BLaER1 (cell line): ENCODE measurements around the gene NCBP1.

Experiments
- H3K27ac ChIP-seq: shearing (Covaris generic); formaldehyde crosslinking; 2 replicates; pipeline ENCODE4 v1.8.1; 2022
- H3K27me3 ChIP-seq: shearing (Covaris generic); formaldehyde crosslinking; 2 replicates; pipeline ENCODE4 v1.8.1; 2022
- H3K36me3 ChIP-seq: shearing (Covaris generic); formaldehyde crosslinking; 2 replicates; pipeline ENCODE4 v1.8.1; 2022
- H3K4me1 ChIP-seq: shearing (Covaris generic); formaldehyde crosslinking; 2 replicates; pipeline ENCODE4 v1.8.1; 2022
- H3K4me2 ChIP-seq: shearing (Covaris generic); formaldehyde crosslinking; 2 replicates; pipeline ENCODE4 v1.8.1; 2022
- H3K4me3 ChIP-seq: shearing (Covaris generic); formaldehyde crosslinking; 2 replicates; pipeline ENCODE4 v1.8.1; 2022
- H3K9ac ChIP-seq: shearing (Covaris generic); formaldehyde crosslinking; 2 replicates; pipeline ENCODE4 v1.8.1; 2022
- H3K9me3 ChIP-seq: shearing (Covaris generic); formaldehyde crosslinking; 2 replicates; pipeline ENCODE4 v1.8.1; 2022
- H4K20me1 ChIP-seq: shearing (Covaris generic); formaldehyde crosslinking; 2 replicates; pipeline ENCODE4 v1.8.1; 2022
- Cebpa-rat ChIP-seq: shearing (Covaris generic); IDR thresholded peaks from 2 replicates; pipeline ENCODE4 v1.8.1; 2022

NCBP1 gene

GRCh38 chr9:97704851-97705250, 71.2 kb downstream of the NCBP1 start:
- no peaks in the 10 kb centered on the region for H3K9me3 ChIP-seq
- H3K27ac ChIP-seq, result no peak overlapping the region

GRCh38 chr9:97705354-97705950, 71.8 kb downstream of the NCBP1 start:
- no peak overlapping the region for H3K9ac ChIP-seq
- peaks cover 3% of the 10 kb centered on the region; the same call in 1 of the 2 replicates for H3K27me3 ChIP-seq
- H3K4me1 ChIP-seq, result peaks cover 11% of the 10 kb centered on the region
- no peak for TF ChIP-seq Cebpa-rat
- no peaks in the 10 kb centered on the region for H3K36me3 ChIP-seq
- no peak overlapping the region for H3K4me3 ChIP-seq
- no peaks in the 10 kb centered on the region for H4K20me1 ChIP-seq
- peak overlapping the region; percentile 33 for H3K4me2 ChIP-seq
- no peaks in the 10 kb centered on the region for H3K9me3 ChIP-seq
- H3K27ac ChIP-seq, result no peak overlapping the region

More at GRCh38 chr9:97704851-97705250, 71.2 kb downstream of the NCBP1 start:
- Histone ChIP-seq H3K9ac (no peak overlapping the region), H3K36me3 (no peaks in the 10 kb centered on the region), H3K4me3 (no peak overlapping the region), H3K27me3 (peaks cover 3% of the 10 kb centered on the region; the same call in 1 of the 2 replicates), H3K4me1 (peaks cover 11% of the 10 kb centered on the region), H4K20me1 (no peaks in the 10 kb centered on the region), H3K4me2 (peak overlapping the region; percentile 33; the same call in 1 of the 2 replicates)
- TF ChIP-seq Cebpa-rat, result no peak

GRCh38 chr9:97706246-97706645, 72.6 kb downstream of the NCBP1 start:
- Histone ChIP-seq H3K4me3 (no peak overlapping the region), H3K4me1 (peaks cover 11% of the 10 kb centered on the region), H3K4me2 (no peak overlapping the region), H3K36me3 (no peaks in the 10 kb centered on the region), H3K27ac (no peak overlapping the region), H4K20me1 (no peaks in the 10 kb centered on the region), H3K27me3 (peaks cover 3% of the 10 kb centered on the region; the same call in 1 of the 2 replicates), H3K9ac (no peak overlapping the region), H3K9me3 (no peaks in the 10 kb centered on the region)
- no peak for TF ChIP-seq Cebpa-rat

GRCh38 chr9:97710356-97711222, 77.0 kb downstream of the NCBP1 start:
- H3K36me3 ChIP-seq, result no peaks in the 10 kb centered on the region
- no peaks in the 10 kb centered on the region for H4K20me1 ChIP-seq
- H3K9me3 ChIP-seq, result no peaks in the 10 kb centered on the region
- peaks cover 10% of the 10 kb centered on the region for H3K4me1 ChIP-seq
- no peak overlapping the region for H3K4me3 ChIP-seq
- H3K27me3 ChIP-seq, result 0 out of 2 replicates have a peak, but pooled peaks cover 3% of the 10 kb centered on the region
- no peak for TF ChIP-seq Cebpa-rat
- no peak overlapping the region for H3K4me2 ChIP-seq
- no peak overlapping the region for H3K27ac ChIP-seq
- no peak overlapping the region for H3K9ac ChIP-seq

GRCh38 chr9:97711223-97711626, 77.6 kb downstream of the NCBP1 start:
- H3K4me1 ChIP-seq, result peaks cover 6% of the 10 kb centered on the region; the same call in 1 of the 2 replicates
- H3K27me3 ChIP-seq, result 0 out of 2 replicates have a peak, but pooled peaks cover 3% of the 10 kb centered on the region
- no peak overlapping the region for H3K9ac ChIP-seq

GRCh38 chr9:97714435-97714834, 80.8 kb downstream of the NCBP1 start:
- no peak for TF ChIP-seq Cebpa-rat
- no peak overlapping the region for H3K9ac ChIP-seq
- no peaks in the 10 kb centered on the region for H3K27me3 ChIP-seq
- H4K20me1 ChIP-seq, result no peaks in the 10 kb centered on the region
- no peak overlapping the region for H3K27ac ChIP-seq
- H3K4me2 ChIP-seq, result no peak overlapping the region
- peaks cover 6% of the 10 kb centered on the region; the same call in 1 of the 2 replicates for H3K4me1 ChIP-seq
- H3K36me3 ChIP-seq, result no peaks in the 10 kb centered on the region
- no peak overlapping the region for H3K4me3 ChIP-seq
- H3K9me3 ChIP-seq, result no peaks in the 10 kb centered on the region

More at GRCh38 chr9:97711223-97711626, 77.6 kb downstream of the NCBP1 start:
- Histone ChIP-seq H3K9me3 (no peaks in the 10 kb centered on the region), H3K27ac (no peak overlapping the region), H3K36me3 (no peaks in the 10 kb centered on the region), H3K4me3 (no peak overlapping the region), H4K20me1 (no peaks in the 10 kb centered on the region), H3K4me2 (no peak overlapping the region)
- no peak for TF ChIP-seq Cebpa-rat

- no peak for TF ChIP-seq Cebpa-rat
- Histone ChIP-seq H3K4me3 (no peak overlapping the region), H3K4me1 (peaks cover 6% of the 10 kb centered on the region; the same call in 1 of the 2 replicates)
These were observed 84.2 kb downstream of the NCBP1 start for GRCh38 chr9:97717866-97718265.

GRCh38 chr9:97721396-97721795, 87.8 kb downstream of the NCBP1 start:
- no peaks in the 10 kb centered on the region for H3K27me3 ChIP-seq
- no peak overlapping the region for H3K4me2 ChIP-seq
- H3K27ac ChIP-seq, result no peak overlapping the region
- no peaks in the 10 kb centered on the region for H4K20me1 ChIP-seq
- H3K4me1 ChIP-seq, result no peaks in the 10 kb centered on the region
- no peak for TF ChIP-seq Cebpa-rat
- no peak overlapping the region for H3K4me3 ChIP-seq
- H3K9ac ChIP-seq, result no peak overlapping the region
- H3K36me3 ChIP-seq, result no peaks in the 10 kb centered on the region
- peaks cover 7% of the 10 kb centered on the region; the same call in 1 of the 2 replicates for H3K9me3 ChIP-seq

More at GRCh38 chr9:97717866-97718265, 84.2 kb downstream of the NCBP1 start:
- Histone ChIP-seq H3K27ac (no peak overlapping the region), H3K4me2 (no peak overlapping the region), H3K9me3 (peaks cover 7% of the 10 kb centered on the region; the same call in 1 of the 2 replicates), H3K9ac (no peak overlapping the region), H3K36me3 (no peaks in the 10 kb centered on the region), H3K27me3 (no peaks in the 10 kb centered on the region), H4K20me1 (no peaks in the 10 kb centered on the region)

GRCh38 chr9:97722331-97722730, 88.7 kb downstream of the NCBP1 start:
- Histone ChIP-seq H3K9ac (no peak overlapping the region), H3K27me3 (no peaks in the 10 kb centered on the region), H3K9me3 (peaks cover 7% of the 10 kb centered on the region; the same call in 1 of the 2 replicates), H3K36me3 (no peaks in the 10 kb centered on the region), H3K4me1 (no peaks in the 10 kb centered on the region), H3K4me2 (no peak overlapping the region), H3K4me3 (no peak overlapping the region), H3K27ac (no peak overlapping the region), H4K20me1 (no peaks in the 10 kb centered on the region)
- no peak for TF ChIP-seq Cebpa-rat
